Progenitor cell of endocrine pancreas (in vitro differentiated cells): Measurements from ENCODE around the gene KLF18. TPM values are rescaled to one million over a fixed set of nuclear protein-coding genes. Genes with fewer than 3 reads are reported as not detected.

Experiments
- DNase-seq: peaks from one replicate; pipeline ENCODE4 v3.0.0; 2021; ENCODE audit warnings: low spot score; ENCODE audit not compliant: unreplicated experiment
- H3K27ac Mint-ChIP-seq: 2 replicates; pipeline ENCODE4 v1.8.0; 2021; ENCODE audit warnings: mild to moderate bottlenecking, moderate library complexity, mixed read lengths
- H3K27me3 Mint-ChIP-seq: 2 replicates; pipeline ENCODE4 v1.8.0; 2021; ENCODE audit warnings: mixed read lengths
- H3K36me3 Mint-ChIP-seq: 2 replicates; pipeline ENCODE4 v1.8.0; 2022; ENCODE audit warnings: mixed read lengths; ENCODE audit not compliant: insufficient read depth
- H3K4me1 Mint-ChIP-seq: 2 replicates; pipeline ENCODE4 v1.8.0; 2021; ENCODE audit warnings: low read depth, mixed read lengths
- H3K4me3 Mint-ChIP-seq: 2 replicates; pipeline ENCODE4 v1.8.0; 2021; ENCODE audit warnings: low read depth, mild to moderate bottlenecking, moderate library complexity, mixed read lengths
- H3K9me3 Mint-ChIP-seq: 2 replicates; pipeline ENCODE4 v1.8.0; 2021; ENCODE audit warnings: low read depth, mixed read lengths
- CTCF ChIP-seq: fragments of 200-600 bp; sonication (generic); IDR thresholded peaks from one replicate; pipeline ENCODE4 v1.5.0; 2021; ENCODE audit warnings: antibody characterized with exemption, mild to moderate bottlenecking; ENCODE audit not compliant: unreplicated experiment
- total RNA-seq: library from RNA; stranded (reverse); gene quantifications from 2 replicates; pipeline ENCODE4 v1.2.1, GENCODE V29; 2021

The KLF18 gene
- total RNA-seq, 1 donor from 2014 or later = not detected

- Mint-ChIP-seq H3K9me3 (no peaks in the 10 kb centered on the region), H3K4me3 (no peak overlapping the region), H3K27ac (no peak overlapping the region), H3K4me1 (no peaks in the 10 kb centered on the region), H3K36me3 (no peaks in the 10 kb centered on the region), H3K27me3 (peaks cover 6% of the 10 kb centered on the region)
- no peak for TF ChIP-seq CTCF
- DNase-seq = no peak
These were observed 29.6 kb downstream of the KLF18 start for GRCh38 chr1:44111861-44112260.

- no peaks in the 10 kb centered on the region for H3K4me1 Mint-ChIP-seq
- H3K36me3 Mint-ChIP-seq = no peaks in the 10 kb centered on the region
- no peak for TF ChIP-seq CTCF
- H3K27ac Mint-ChIP-seq = no peak overlapping the region
- no peak overlapping the region for H3K4me3 Mint-ChIP-seq
- H3K9me3 Mint-ChIP-seq = no peaks in the 10 kb centered on the region
- peaks cover 16% of the 10 kb centered on the region for H3K27me3 Mint-ChIP-seq
- no peak for DNase-seq
These were observed 30.5 kb downstream of the KLF18 start for GRCh38 chr1:44110916-44111315.

- no peaks in the 10 kb centered on the region for H3K36me3 Mint-ChIP-seq
- no peak for TF ChIP-seq CTCF
- H3K4me3 Mint-ChIP-seq = no peak overlapping the region
- no peaks in the 10 kb centered on the region for H3K9me3 Mint-ChIP-seq
- H3K4me1 Mint-ChIP-seq = no peaks in the 10 kb centered on the region
- peaks cover 29% of the 10 kb centered on the region for H3K27me3 Mint-ChIP-seq
- no peak for DNase-seq
- H3K27ac Mint-ChIP-seq = no peak overlapping the region
These were observed 32.5 kb downstream of the KLF18 start for GRCh38 chr1:44108971-44109370.

GRCh38 chr1:44108241-44108640 is 33.2 kb downstream of the KLF18 start:
- H3K4me1 Mint-ChIP-seq = no peaks in the 10 kb centered on the region
- H3K27ac Mint-ChIP-seq = no peak overlapping the region
- H3K36me3 Mint-ChIP-seq = no peaks in the 10 kb centered on the region
- DNase-seq = no peak
- peaks cover 32% of the 10 kb centered on the region for H3K27me3 Mint-ChIP-seq
- H3K9me3 Mint-ChIP-seq = no peaks in the 10 kb centered on the region
- H3K4me3 Mint-ChIP-seq = no peak overlapping the region
- no peak for TF ChIP-seq CTCF

- H3K27ac Mint-ChIP-seq = no peak overlapping the region
- no peaks in the 10 kb centered on the region for H3K4me1 Mint-ChIP-seq
- DNase-seq = no peak
- no peak for TF ChIP-seq CTCF
- no peak overlapping the region for H3K4me3 Mint-ChIP-seq
- no peaks in the 10 kb centered on the region for H3K9me3 Mint-ChIP-seq
- peaks cover 32% of the 10 kb centered on the region for H3K27me3 Mint-ChIP-seq
- H3K36me3 Mint-ChIP-seq = no peaks in the 10 kb centered on the region
These were observed 35.6 kb downstream of the KLF18 start for GRCh38 chr1:44105810-44106209.
